CD4-positive, CD25-positive, alpha-beta regulatory T cell (primary cell): ENCODE results near the gene NOX4. TPM values are rescaled to one million over a fixed set of nuclear protein-coding genes. Genes with fewer than 3 reads are reported as not detected.

Experiments used
- ATAC-seq, 2 donors: fragments of 150-1000 bp; cut with Tn5 transposase; one replicate each; pipeline ENCODE4 v1.10.0; 2021; ENCODE audit warnings: low read depth in 2 of 2, moderate number of reproducible peaks in 2 of 2, moderate library complexity in 1 of 2
- DNase-seq, 3 donors: peaks; one replicate each; pipeline versions ENCODE4 v3.0.0 to v3.0.0-alpha.2; 2012 to 2022; ENCODE audit warnings: mixed read lengths in 1 of 3
- H3K27ac ChIP-seq: one replicate; pipeline ENCODE4 v1.7.0; 2013; ENCODE audit warnings: mild to moderate bottlenecking, low read length; ENCODE audit not compliant: insufficient read depth, poor library complexity, severe bottlenecking
- H3K27me3 ChIP-seq: one replicate; pipeline ENCODE4 v1.7.0; 2013; ENCODE audit warnings: low read length; ENCODE audit not compliant: control insufficient read depth, insufficient read depth
- H3K36me3 ChIP-seq: one replicate; pipeline ENCODE4 v1.7.0; 2013; ENCODE audit warnings: mild to moderate bottlenecking, low read length, moderate library complexity; ENCODE audit not compliant: control insufficient read depth, insufficient read depth
- H3K4me1 ChIP-seq: 2 replicates; pipeline ENCODE4 v1.7.0; 2013; ENCODE audit warnings: mild to moderate bottlenecking, low read length; ENCODE audit not compliant: insufficient read depth, control insufficient read depth, poor library complexity, severe bottlenecking
- H3K4me3 ChIP-seq: one replicate; pipeline ENCODE4 v1.7.0; 2013; ENCODE audit warnings: low read depth, mild to moderate bottlenecking, low read length, moderate library complexity
- H3K9me3 ChIP-seq, 2 experiments: 1 replicate in 1 of 2; 2 replicates in 1 of 2; pipeline ENCODE4 v1.7.0; 2013; ENCODE audit warnings: low read length in 2 of 2, mild to moderate bottlenecking in 1 of 2, moderate library complexity in 1 of 2; ENCODE audit not compliant: control insufficient read depth in 2 of 2
- H3K27ac Mint-ChIP-seq, 3 donors: one replicate each; pipeline ENCODE4 v1.8.0; 2020 to 2022; ENCODE audit warnings: mild to moderate bottlenecking in 3 of 3, mixed read lengths in 3 of 3, moderate library complexity in 2 of 3
- H3K27me3 Mint-ChIP-seq: one replicate; pipeline ENCODE4 v1.8.0; 2022; ENCODE audit warnings: mild to moderate bottlenecking, mixed read lengths
- H3K36me3 Mint-ChIP-seq: one replicate; pipeline ENCODE4 v1.8.0; 2020; ENCODE audit warnings: mixed read lengths
- H3K4me1 Mint-ChIP-seq, 4 donors: one replicate each; pipeline ENCODE4 v1.8.0; 2020 to 2022; ENCODE audit warnings: mixed read lengths in 4 of 4, mild to moderate bottlenecking in 1 of 4
- H3K4me3 Mint-ChIP-seq, 4 donors: one replicate each; pipeline ENCODE4 v1.8.0; 2020 to 2022; ENCODE audit warnings: mild to moderate bottlenecking in 4 of 4, mixed read lengths in 4 of 4, moderate library complexity in 3 of 4
- H3K9me3 Mint-ChIP-seq, 7 donors: one replicate each; pipeline ENCODE4 v1.8.0; 2020 to 2022; ENCODE audit warnings: mixed read lengths in 7 of 7, mild to moderate bottlenecking in 3 of 7, moderate library complexity in 2 of 7
- polyA plus RNA-seq, 4 donors: library from polyadenylated mRNA; unstranded; fragments of 300-500 nt; fragmentation: Illumina TruSeq; gene quantifications; one replicate each; pipeline ENCODE4 v1.2.3, GENCODE V29; 2021
- total RNA-seq: library from RNA; stranded (reverse); gene quantifications from one replicate; pipeline ENCODE4 v1.2.3, GENCODE V29; 2022

Gene NOX4
- total RNA-seq (not detected), polyA plus RNA-seq (not detected)

DNA sequence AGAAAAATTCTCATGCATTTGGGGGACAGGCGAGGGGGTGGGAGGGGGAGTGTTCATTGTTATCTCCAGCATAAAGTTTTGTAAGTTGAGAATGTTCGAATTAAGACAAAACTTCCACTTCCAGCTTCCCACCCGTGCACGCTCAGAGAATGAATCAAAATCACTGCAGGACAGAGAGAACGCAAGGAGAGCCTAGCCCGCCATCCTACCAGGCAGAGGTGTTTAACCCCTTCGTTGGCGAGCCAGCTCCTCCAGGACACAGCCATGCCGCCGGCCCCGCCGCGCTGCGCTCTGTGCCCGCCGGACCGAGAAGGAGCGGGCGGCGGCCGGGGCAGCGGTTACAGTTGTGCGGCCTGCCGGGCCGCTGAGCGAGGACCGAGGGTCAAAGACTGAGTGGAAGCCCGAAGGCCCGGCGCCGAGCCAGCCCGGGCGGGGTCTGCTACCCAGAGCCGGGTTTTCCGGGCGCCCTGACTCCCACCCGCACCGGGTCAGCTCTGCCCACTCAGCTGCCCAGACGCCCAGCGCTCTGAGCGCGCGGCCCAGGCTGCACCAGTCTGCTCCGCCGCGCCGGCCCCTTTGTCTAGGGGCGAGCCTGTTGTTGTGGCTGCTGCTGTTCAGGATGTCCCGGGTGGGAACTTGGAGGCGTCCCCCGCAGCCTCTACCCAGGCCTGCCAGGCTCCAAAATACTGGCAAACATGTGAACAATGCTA is at the start of gene NOX4:
TSS of gene NOX4 (minus strand) at position 395 of the 710 bp plus-strand sequence. CDS start at position 266, 129 bp downstream.
- H3K4me1 ChIP-seq = no peaks in the 10 kb centered on the region
- Mint-ChIP-seq H3K36me3 (no peaks in the 10 kb centered on the region), H3K9me3 (peaks cover 0 to 6% (median 0%) of the 10 kb centered on the region in 7 donors), H3K27ac (no peak within 1 kb of the TSS), H3K27me3 (peaks cover 6% of the 10 kb centered on the region), H3K4me1 (no peaks in the 10 kb centered on the region), H3K4me3 (no peak within 1 kb of the TSS)
- no peaks in the 10 kb centered on the region for H3K9me3 ChIP-seq
- no peak within 1 kb of the TSS for H3K27ac ChIP-seq
- ATAC-seq = no peak
- H3K27me3 ChIP-seq = no peaks in the 10 kb centered on the region
- DNase-seq = no peak
- no peak within 1 kb of the TSS for H3K4me3 ChIP-seq
- no peaks in the 10 kb centered on the region for H3K36me3 ChIP-seq

DNA sequence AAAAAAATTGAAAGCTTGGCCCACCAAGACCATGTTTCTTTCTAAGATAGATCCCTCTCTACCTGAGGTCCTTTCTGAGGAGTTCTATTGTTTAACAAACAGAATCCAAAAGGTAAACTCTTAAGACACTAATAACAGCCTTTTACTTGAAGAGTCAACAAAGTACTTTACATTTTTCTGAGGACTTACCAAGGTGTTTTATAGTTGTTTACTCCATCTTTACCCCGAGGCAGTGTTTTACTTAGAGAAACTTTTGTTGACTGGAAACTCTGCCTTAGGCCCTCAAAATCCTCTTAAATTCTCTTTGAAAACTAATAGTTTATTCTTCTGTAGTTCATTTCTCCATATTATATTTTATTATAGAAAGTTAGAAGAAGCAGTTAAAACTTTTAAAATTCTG is 49.7 kb upstream of the NOX4 start:
- no peaks in the 10 kb centered on the region for H3K4me1 Mint-ChIP-seq
- no peaks in the 10 kb centered on the region for H3K36me3 Mint-ChIP-seq
- ATAC-seq = no peak

GRCh38 chr11:89537936-89538335 is 46.8 kb upstream of the NOX4 start:
- H3K27me3 Mint-ChIP-seq = no peaks in the 10 kb centered on the region
- H3K4me3 ChIP-seq = no peak overlapping the region
- H3K9me3 ChIP-seq = no peaks in the 10 kb centered on the region
- H3K27ac ChIP-seq = no peak overlapping the region
- no peaks in the 10 kb centered on the region for H3K4me1 Mint-ChIP-seq
- DNase-seq (no peak), ATAC-seq (no peak)
- H3K9me3 Mint-ChIP-seq = peaks cover 0 to 18% (median 10%) of the 10 kb centered on the region in 7 donors
- no peak overlapping the region for H3K4me3 Mint-ChIP-seq
- H3K36me3 Mint-ChIP-seq = no peaks in the 10 kb centered on the region
- no peaks in the 10 kb centered on the region for H3K4me1 ChIP-seq
- H3K36me3 ChIP-seq = no peaks in the 10 kb centered on the region
- no peak overlapping the region for H3K27ac Mint-ChIP-seq
- H3K27me3 ChIP-seq = no peaks in the 10 kb centered on the region

More for the DNA sequence above, 49.7 kb upstream of the NOX4 start:
- no peaks in the 10 kb centered on the region for H3K27me3 Mint-ChIP-seq
- H3K4me1 ChIP-seq = no peaks in the 10 kb centered on the region
- no peaks in the 10 kb centered on the region for H3K36me3 ChIP-seq
- DNase-seq = no peak
- no peak overlapping the region for H3K4me3 Mint-ChIP-seq
- no peak overlapping the region for H3K27ac ChIP-seq
- H3K9me3 Mint-ChIP-seq = peaks cover 0 to 11% (median 6%) of the 10 kb centered on the region in 7 donors
- no peaks in the 10 kb centered on the region for H3K9me3 ChIP-seq
- H3K4me3 ChIP-seq = no peak overlapping the region
- H3K27me3 ChIP-seq = no peaks in the 10 kb centered on the region
- no peak overlapping the region for H3K27ac Mint-ChIP-seq

DNA sequence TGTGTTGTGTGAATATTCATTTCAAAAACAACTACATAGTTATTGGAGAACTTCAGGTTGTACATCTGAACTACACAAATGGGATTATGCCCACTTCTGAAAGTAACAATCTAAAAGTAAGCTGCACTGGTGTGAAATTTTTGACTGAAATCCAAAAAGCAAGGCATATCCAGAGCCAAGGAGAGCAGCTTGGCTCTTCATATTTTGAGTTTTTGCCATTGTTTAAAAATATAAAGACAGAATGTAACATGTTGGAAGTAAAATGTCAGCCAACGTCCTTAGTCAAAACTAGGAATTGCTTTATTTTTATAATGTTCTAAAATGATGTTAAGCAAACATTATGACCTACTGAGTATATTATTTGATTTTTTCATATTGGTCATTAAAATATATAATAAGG is 45.8 kb upstream of the NOX4 start:
- Histone ChIP-seq H3K36me3 (no peaks in the 10 kb centered on the region), H3K27ac (no peak overlapping the region), H3K4me3 (no peak overlapping the region), H3K27me3 (no peaks in the 10 kb centered on the region), H3K9me3 (no peaks in the 10 kb centered on the region), H3K4me1 (no peaks in the 10 kb centered on the region)
- DNase-seq (no peak), ATAC-seq (no peak)
- Mint-ChIP-seq H3K4me3 (no peak overlapping the region), H3K4me1 (no peaks in the 10 kb centered on the region), H3K27me3 (no peaks in the 10 kb centered on the region), H3K36me3 (no peaks in the 10 kb centered on the region), H3K9me3 (peaks cover 5 to 23% (median 11%) of the 10 kb centered on the region in 7 donors), H3K27ac (no peak overlapping the region)

- Mint-ChIP-seq H3K36me3 (no peaks in the 10 kb centered on the region), H3K27ac (no peak overlapping the region), H3K27me3 (no peaks in the 10 kb centered on the region), H3K4me3 (no peak overlapping the region), H3K4me1 (no peaks in the 10 kb centered on the region), H3K9me3 (peaks cover 5 to 20% (median 12%) of the 10 kb centered on the region in 7 donors)
- no peak overlapping the region for H3K4me3 ChIP-seq
- no peaks in the 10 kb centered on the region for H3K9me3 ChIP-seq
- H3K4me1 ChIP-seq = no peaks in the 10 kb centered on the region
- no peak overlapping the region for H3K27ac ChIP-seq
- H3K27me3 ChIP-seq = no peaks in the 10 kb centered on the region
- no peak for ATAC-seq
- DNase-seq = no peak
- H3K36me3 ChIP-seq = no peaks in the 10 kb centered on the region
Measured at GRCh38 chr11:89535221-89535620, 44.0 kb upstream of the NOX4 start.

DNA sequence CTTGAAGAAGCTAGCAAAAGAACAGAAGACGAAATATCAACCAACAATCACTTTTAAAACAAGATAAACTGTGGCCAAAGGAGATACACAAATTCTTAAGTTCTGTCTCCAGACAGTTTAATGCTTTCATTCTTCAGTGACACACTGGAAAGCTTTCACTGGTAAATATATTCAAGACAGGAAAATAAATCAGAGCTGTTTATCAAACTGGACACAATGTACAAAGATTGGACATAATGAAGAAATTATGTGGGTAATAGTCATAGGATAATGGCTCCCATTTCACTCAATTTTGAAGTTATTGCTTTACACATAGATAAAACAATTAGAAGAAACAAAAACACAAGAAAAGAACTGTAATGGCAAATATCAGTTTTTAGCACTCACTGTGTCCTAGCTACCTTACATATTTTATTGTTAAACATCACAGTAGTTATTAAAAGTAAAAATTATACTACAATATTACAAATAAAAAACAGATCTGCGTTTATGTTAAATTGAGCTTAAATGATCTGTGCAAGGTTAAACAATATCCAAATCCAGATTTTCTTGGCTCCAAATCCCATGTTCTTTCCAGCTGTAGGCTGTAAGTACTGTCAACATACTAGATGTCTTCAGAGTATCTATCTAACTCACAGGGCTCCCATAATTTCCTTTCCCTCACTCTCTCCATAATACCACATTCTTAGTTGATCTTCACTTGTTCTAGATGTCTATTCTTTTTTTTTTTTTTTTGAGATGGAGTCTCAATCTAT is 38.6 kb upstream of the NOX4 start:
- DNase-seq = no peak
- no peaks in the 10 kb centered on the region for H3K36me3 Mint-ChIP-seq
- no peaks in the 10 kb centered on the region for H3K27me3 ChIP-seq
- H3K4me1 Mint-ChIP-seq = no peaks in the 10 kb centered on the region
- H3K9me3 Mint-ChIP-seq = peaks cover 5 to 13% (median 8%) of the 10 kb centered on the region in 7 donors
- H3K27me3 Mint-ChIP-seq = no peaks in the 10 kb centered on the region
- H3K9me3 ChIP-seq = no peaks in the 10 kb centered on the region
- H3K4me3 ChIP-seq = no peak overlapping the region
- no peaks in the 10 kb centered on the region for H3K4me1 ChIP-seq
- no peak for ATAC-seq
- H3K27ac Mint-ChIP-seq = no peak overlapping the region
- no peaks in the 10 kb centered on the region for H3K36me3 ChIP-seq
- H3K27ac ChIP-seq = no peak overlapping the region
- no peak overlapping the region for H3K4me3 Mint-ChIP-seq

- Histone ChIP-seq H3K4me1 (no peaks in the 10 kb centered on the region), H3K36me3 (no peaks in the 10 kb centered on the region), H3K27ac (no peak overlapping the region), H3K27me3 (no peaks in the 10 kb centered on the region), H3K9me3 (no peaks in the 10 kb centered on the region), H3K4me3 (no peak overlapping the region)
- no peak overlapping the region for H3K27ac Mint-ChIP-seq
- DNase-seq = no peak
- no peaks in the 10 kb centered on the region for H3K36me3 Mint-ChIP-seq
- no peaks in the 10 kb centered on the region for H3K27me3 Mint-ChIP-seq
- ATAC-seq = no peak
- no peak overlapping the region for H3K4me3 Mint-ChIP-seq
- peaks cover 0 to 26% (median 0%) of the 10 kb centered on the region in 7 donors for H3K9me3 Mint-ChIP-seq
- H3K4me1 Mint-ChIP-seq = no peaks in the 10 kb centered on the region
Measured at GRCh38 chr11:89521792-89522191, 30.6 kb upstream of the NOX4 start.
